ENCODE measurements around the gene GRID2. TPM values are rescaled to one million over a fixed set of nuclear protein-coding genes. Genes with fewer than 3 reads are reported as not detected.

Gene GRID2
- total and polyA plus RNA-seq, 10 of the 15 experiments (the other 5 are each of a cell fraction or from before 2014, with no cell fraction given), result not detected

GRCh38 chr4:92825791-92826190, 522.0 kb downstream of the GRID2 start:
- no peaks in the 10 kb centered on the region for H3K79me2 ChIP-seq (ENCODE audit: control insufficient read depth, insufficient read depth, low read length)
- H3K27ac ChIP-seq (ENCODE audit: control insufficient read depth, insufficient read depth), result no peak overlapping the region
- intact Hi-C loops (cut with micrococcal nuclease; ENCODE audit: unreplicated experiment) (no loop called here), in situ Hi-C loops (cut with MboI) (no loop called here)
- H3K4me2 ChIP-seq (ENCODE audit: control insufficient read depth, insufficient read depth), result no peak overlapping the region
- no TSS peak for BruUV-seq (replicated peaks)
- no peak for ATAC-seq
- no peaks in the 10 kb centered on the region for H3K4me1 ChIP-seq (ENCODE audit: control insufficient read depth, insufficient read depth, low read length)
- H4K20me1 ChIP-seq (ENCODE audit: control insufficient read depth, insufficient read depth), result no peaks in the 10 kb centered on the region
- ChIA-PET SMC1A (ENCODE audit: uncharacterized antibody, unreplicated experiment) (no interaction called here), CTCF (no interaction called here), RAD21 (ENCODE audit: unreplicated experiment) (no interaction called here), POLR2A (no interaction called here)
- TF ChIP-seq ATF7 (IDR thresholded peaks at IDR 0.05; ENCODE audit: low read depth) (no peak), IRF4 (IDR thresholded peaks at IDR 0.05; ENCODE audit: low read depth, low read length) (no peak), CHD1 (IDR thresholded peaks at IDR 0.05; ENCODE audit: low read depth, low read length) (no peak), PKNOX1 (IDR thresholded peaks at IDR 0.05) (no peak), TARDBP (IDR thresholded peaks at IDR 0.05; ENCODE audit: borderline replicate concordance) (no peak)
- DNase-seq (ENCODE audit: low read depth, low spot score), result no peak
- H3K27me3 ChIP-seq (replicated peaks in 1 of 2; ENCODE audit: control insufficient read depth in 2 of 2, insufficient read depth in 2 of 2, low read length in 1 of 2), result no peaks in the 10 kb centered on the region
- H2AFZ ChIP-seq (ENCODE audit: control insufficient read depth, low read depth, low read length), result no peak overlapping the region
- no peaks in the 10 kb centered on the region for H3K9me3 ChIP-seq (replicated peaks; ENCODE audit: control insufficient read depth, insufficient read depth, low read length)
- no peak for FAIRE-seq
- no peak overlapping the region for H3K9ac ChIP-seq (ENCODE audit: control insufficient read depth, insufficient read depth, low read length)
- H3K4me3 ChIP-seq, result no peak overlapping the region
- no peaks in the 10 kb centered on the region for H3K36me3 ChIP-seq (ENCODE audit: control insufficient read depth in 2 of 2, insufficient read depth in 2 of 2, low read length in 1 of 2)

- H2AFZ ChIP-seq (ENCODE audit: control insufficient read depth, low read depth, low read length), result no peak overlapping the region
- no peak overlapping the region for H3K4me2 ChIP-seq (ENCODE audit: control insufficient read depth, insufficient read depth)
- no peaks in the 10 kb centered on the region for H3K27me3 ChIP-seq (replicated peaks in 1 of 2; ENCODE audit: control insufficient read depth in 2 of 2, insufficient read depth in 2 of 2, low read length in 1 of 2)
- ChIA-PET SMC1A (ENCODE audit: uncharacterized antibody, unreplicated experiment) (interaction anchor here (0.6 to 1.2 kb wide), 2 partner anchors 18 to 725 kb away, joined by 3 read pairs; no protein-coding TSS in a partner anchor), RAD21 (ENCODE audit: unreplicated experiment) (no interaction called here), CTCF (no interaction called here), POLR2A (interaction anchor here (1.0 kb wide), 1 partner anchor 11 kb away, joined by 3 read pairs; no protein-coding TSS in a partner anchor)
- no peaks in the 10 kb centered on the region for H3K4me1 ChIP-seq (ENCODE audit: control insufficient read depth, insufficient read depth, low read length)
- H4K20me1 ChIP-seq (ENCODE audit: control insufficient read depth, insufficient read depth), result no peaks in the 10 kb centered on the region
- H3K4me3 ChIP-seq, result no peak overlapping the region
- DNase-seq (ENCODE audit: low read depth, low spot score) (no peak), FAIRE-seq (no peak), ATAC-seq (no peak)
- no peaks in the 10 kb centered on the region for H3K9me3 ChIP-seq (replicated peaks; ENCODE audit: control insufficient read depth, insufficient read depth, low read length)
- no peaks in the 10 kb centered on the region for H3K36me3 ChIP-seq (ENCODE audit: control insufficient read depth in 2 of 2, insufficient read depth in 2 of 2, low read length in 1 of 2)
- H3K9ac ChIP-seq (ENCODE audit: control insufficient read depth, insufficient read depth, low read length), result no peak overlapping the region
- in situ Hi-C loops (cut with MboI), result no loop called here
- no peaks in the 10 kb centered on the region for H3K79me2 ChIP-seq (ENCODE audit: control insufficient read depth, insufficient read depth, low read length)
- intact Hi-C loops (cut with micrococcal nuclease; ENCODE audit: unreplicated experiment), result no loop called here
- H3K27ac ChIP-seq (ENCODE audit: control insufficient read depth, insufficient read depth), result no peak overlapping the region
- BruUV-seq (replicated peaks), result no TSS peak
- no peak for TF ChIP-seq E2F4 (IDR thresholded peaks at IDR 0.05; ENCODE audit: low read depth, low read length)
- no peak for TF ChIP-seq POLR2AphosphoS2 (IDR thresholded peaks at IDR 0.05; ENCODE audit: low read depth, low read length)
- TF ChIP-seq PBX3 (IDR thresholded peaks at IDR 0.05; ENCODE audit: insufficient replicate concordance, low read depth, low read length), result no peak
- no peak for TF ChIP-seq CBX5 (IDR thresholded peaks at IDR 0.05; ENCODE audit: low read depth)
- no peak for TF ChIP-seq RFX5 (IDR thresholded peaks at IDR 0.05; ENCODE audit: low read depth, low read length)
- no peak for TF ChIP-seq GABPA (IDR thresholded peaks at IDR 0.05; ENCODE audit: low read depth)
- TF ChIP-seq SIX5 (IDR thresholded peaks at IDR 0.05; ENCODE audit: low read depth, low read length, severe bottlenecking), result no peak
- no peak for TF ChIP-seq WRNIP1 (IDR thresholded peaks at IDR 0.05; ENCODE audit: borderline replicate concordance, low read depth, low read length)
- TF ChIP-seq ZBED1 (IDR thresholded peaks at IDR 0.05; ENCODE audit: borderline replicate concordance), result no peak
- no peak for TF ChIP-seq HCFC1 (IDR thresholded peaks at IDR 0.05; ENCODE audit: low read length)
These were observed 527.0 kb downstream of the GRID2 start for GRCh38 chr4:92830771-92831170.

All from GM12878 (cell line).